Omental fat pad (tissue), 4 donors: ENCODE results near the gene SCNN1B. TPM values are rescaled to one million over a fixed set of nuclear protein-coding genes. Genes with fewer than 3 reads are reported as not detected.

Experiments
- ATAC-seq: fragments of 150-250 bp; one replicate; pipeline ENCODE4 v1.9.1; 2016; ENCODE audit warnings: mild to moderate bottlenecking, moderate library complexity; ENCODE audit not compliant: low FRiP score
- DNase-seq: peaks from one replicate; pipeline ENCODE4 v3.0.0-alpha.2; 2019; ENCODE audit warnings: low spot score
- total RNA-seq, 4 donors: library from RNA; depleted of rRNA; stranded (reverse); fragments of >200 nt; gene quantifications; one replicate each; pipeline ENCODE4 v1.1.0, GENCODE V29; 2016
- TF ChIP-seq, protein P1 (sequence below), 3 donors: fragments of 450-650 bp; IDR thresholded peaks; one replicate each; pipeline ENCODE4 v1.5.1; 2016 to 2017; ENCODE audit warnings: antibody characterized with exemption in 3 of 3, mild to moderate bottlenecking in 3 of 3, moderate library complexity in 2 of 3

The SCNN1B gene
- total RNA-seq, 4 donors from 2014 or later: 1.6 to 17.7 (median 3.6) TPM

DNA sequence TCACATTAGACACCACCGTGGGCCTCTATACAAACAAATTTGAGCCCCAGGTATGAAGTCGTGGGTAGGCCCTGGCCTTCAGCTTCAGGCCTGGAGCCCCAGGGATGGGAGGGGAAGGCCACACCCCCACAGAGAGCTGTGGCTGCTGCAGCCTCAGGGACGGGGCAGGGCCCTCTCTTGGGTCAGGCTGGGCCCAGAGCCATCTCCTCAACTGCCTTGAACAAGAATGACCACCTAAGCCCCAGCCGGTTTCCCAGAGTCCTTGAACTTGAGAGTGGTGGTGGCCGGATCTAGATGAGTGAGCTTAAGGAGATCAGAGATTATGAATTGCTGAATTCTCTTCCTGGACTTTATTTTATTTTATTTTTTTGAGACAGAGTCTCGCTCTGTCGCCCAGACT, 18.6 kb downstream of the SCNN1B start:
- no peak for ATAC-seq
- DNase-seq: no peak
- TF ChIP-seq, protein P1, sequence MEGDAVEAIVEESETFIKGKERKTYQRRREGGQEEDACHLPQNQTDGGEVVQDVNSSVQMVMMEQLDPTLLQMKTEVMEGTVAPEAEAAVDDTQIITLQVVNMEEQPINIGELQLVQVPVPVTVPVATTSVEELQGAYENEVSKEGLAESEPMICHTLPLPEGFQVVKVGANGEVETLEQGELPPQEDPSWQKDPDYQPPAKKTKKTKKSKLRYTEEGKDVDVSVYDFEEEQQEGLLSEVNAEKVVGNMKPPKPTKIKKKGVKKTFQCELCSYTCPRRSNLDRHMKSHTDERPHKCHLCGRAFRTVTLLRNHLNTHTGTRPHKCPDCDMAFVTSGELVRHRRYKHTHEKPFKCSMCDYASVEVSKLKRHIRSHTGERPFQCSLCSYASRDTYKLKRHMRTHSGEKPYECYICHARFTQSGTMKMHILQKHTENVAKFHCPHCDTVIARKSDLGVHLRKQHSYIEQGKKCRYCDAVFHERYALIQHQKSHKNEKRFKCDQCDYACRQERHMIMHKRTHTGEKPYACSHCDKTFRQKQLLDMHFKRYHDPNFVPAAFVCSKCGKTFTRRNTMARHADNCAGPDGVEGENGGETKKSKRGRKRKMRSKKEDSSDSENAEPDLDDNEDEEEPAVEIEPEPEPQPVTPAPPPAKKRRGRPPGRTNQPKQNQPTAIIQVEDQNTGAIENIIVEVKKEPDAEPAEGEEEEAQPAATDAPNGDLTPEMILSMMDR (IDR thresholded peaks at IDR 0.05): no peak

DNA sequence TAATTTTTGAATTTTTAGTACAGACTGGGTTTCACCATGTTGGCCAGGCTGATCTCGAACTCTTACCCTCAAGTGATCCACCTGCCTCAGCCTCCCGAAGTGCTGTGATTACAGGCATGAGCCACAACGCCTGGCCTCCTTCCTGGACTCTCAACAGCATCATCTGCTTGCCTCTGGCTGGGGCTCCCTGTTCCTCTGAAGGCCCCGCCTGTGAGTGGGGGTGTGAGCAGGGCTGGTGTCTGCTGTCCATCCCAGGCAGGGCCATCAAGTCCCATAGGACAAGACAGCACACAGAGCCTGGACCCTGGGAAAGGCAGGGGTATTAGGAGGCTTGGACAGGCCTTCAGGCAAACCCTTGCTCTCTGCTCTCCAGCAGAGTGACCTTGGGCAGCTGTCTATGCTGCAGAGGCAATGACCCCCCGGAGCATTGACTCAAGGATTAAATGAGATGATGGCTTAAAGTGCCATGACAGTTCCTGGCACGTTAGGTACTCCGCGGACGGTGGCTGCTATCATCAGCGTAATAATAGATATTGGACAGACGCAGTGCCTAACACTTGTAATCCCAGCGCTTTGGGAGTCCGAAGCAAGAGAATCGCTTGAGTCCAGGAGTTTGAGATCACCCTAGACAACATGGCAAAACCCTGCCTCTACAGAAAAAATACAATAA, 19.2 kb downstream of the SCNN1B start:
- DNase-seq (no peak), ATAC-seq (no peak)
- TF ChIP-seq, protein P1 (IDR thresholded peaks at IDR 0.05): no peak

DNA sequence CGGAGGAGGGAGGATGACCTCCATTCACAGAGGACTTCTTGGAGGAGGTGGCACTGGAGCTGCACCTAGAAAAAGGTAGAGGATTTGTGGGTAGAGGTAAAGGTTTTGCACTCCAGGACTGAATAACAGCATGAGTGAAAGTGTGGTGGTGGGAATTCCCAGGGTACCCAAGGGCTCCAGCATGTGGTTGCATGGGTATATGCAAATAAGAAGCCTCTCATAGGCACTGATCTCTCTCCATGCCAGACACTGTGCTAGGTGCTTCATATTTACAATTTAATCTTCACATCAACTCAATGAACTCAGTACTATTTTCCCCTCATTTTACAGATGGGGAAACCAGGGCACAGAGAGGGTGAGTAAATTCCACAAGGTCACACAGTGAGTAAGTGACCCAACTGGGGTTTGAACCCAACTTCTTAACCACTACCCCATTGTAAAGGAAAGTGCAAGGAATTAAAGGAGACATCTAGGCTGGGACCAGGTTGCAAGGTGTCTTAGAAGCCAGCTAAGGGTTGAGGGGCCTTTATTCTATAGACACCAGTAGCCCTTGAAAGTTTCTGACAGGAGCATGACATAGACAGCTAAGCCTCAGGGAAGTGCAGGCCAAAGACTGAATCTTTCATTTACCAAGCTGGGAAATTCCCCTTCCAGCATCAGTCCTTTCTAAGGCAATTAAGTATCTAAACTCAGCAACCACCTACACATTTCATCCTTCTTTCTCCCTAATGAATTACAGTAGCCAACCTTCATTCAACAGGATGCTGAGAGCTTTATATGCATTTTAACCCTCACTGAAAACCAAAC, 21.3 kb downstream of the SCNN1B start:
- no peak for DNase-seq
- ATAC-seq: no peak
- TF ChIP-seq, protein P1 (IDR thresholded peaks at IDR 0.05): no peak

DNA sequence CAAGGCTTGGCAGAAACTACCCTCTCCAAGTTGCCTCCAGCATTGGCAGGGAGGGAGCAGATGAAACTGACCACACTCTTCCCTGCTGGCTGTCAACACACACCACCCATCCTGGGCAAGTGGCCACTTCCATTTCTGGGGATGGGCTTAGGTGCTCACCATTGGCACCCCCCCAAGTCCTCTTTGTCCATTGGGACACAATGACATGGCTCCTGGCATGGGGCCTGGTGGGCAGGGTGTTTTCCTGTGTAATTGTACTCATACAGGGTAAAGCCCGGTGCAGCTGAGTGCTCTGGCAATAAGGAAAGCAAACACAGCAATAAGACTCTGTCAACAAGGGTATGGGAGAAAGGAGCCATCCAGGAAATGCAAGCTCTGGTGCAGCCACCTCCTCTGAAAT, 22.6 kb downstream of the SCNN1B start:
- ATAC-seq: no peak
- DNase-seq: no peak
- TF ChIP-seq, protein P1 (IDR thresholded peaks at IDR 0.05): no peak

DNA sequence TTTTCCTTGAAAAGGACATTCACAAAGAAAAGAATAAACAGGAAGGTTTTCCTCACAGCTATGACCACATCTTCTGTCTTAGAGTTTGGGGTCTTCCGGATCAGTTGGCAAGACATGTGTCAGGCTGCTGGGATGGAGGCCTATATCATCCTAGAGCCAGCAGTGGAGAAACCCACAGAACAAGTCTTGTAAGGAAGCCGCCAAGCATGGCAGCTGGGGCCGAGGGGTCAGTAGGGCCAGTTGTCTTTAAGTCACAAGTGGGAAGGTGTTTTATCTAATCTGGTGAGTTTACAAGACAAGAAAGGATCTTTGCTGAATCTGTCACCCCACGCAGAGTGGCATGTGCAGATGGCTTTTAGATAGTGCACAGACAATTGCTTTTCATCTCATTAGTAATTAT, 25.7 kb downstream of the SCNN1B start:
- TF ChIP-seq, protein P1 (IDR thresholded peaks at IDR 0.05): no peak
- DNase-seq: no peak
- no peak for ATAC-seq

DNA sequence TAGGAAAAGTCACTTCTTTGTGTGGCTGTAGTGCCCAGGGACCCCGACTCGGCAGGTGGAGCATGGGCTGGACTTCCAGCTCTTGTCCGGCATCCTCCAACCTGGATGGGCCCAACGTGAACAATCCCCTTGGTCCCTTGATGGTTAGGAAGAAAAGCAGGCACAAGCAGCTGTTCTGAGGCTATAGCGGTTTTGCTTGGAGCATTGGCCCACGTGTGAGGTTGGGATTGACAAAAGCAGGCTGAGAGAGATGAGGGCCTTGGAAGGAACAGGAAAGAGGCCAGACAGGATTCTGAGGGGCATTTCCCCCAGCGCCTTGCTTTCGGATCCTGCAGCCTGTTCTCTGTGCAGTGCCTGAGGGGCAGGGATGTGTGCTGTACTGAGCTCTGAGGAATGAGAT, 28.1 kb downstream of the SCNN1B start:
- no peak for DNase-seq
- ATAC-seq: no peak
- TF ChIP-seq, protein P1 (IDR thresholded peaks at IDR 0.05): no peak
